AG04450 (cell line): ENCODE data around the gene KRT86. TPM values are rescaled to one million over a fixed set of nuclear protein-coding genes. Genes with fewer than 3 reads are reported as not detected.

ENCODE experiments used
- CTCF ChIA-PET: fragments of 300-600, 350-600 bp; formaldehyde crosslinking; extraction: SDS; loops from one replicate; lab custom pipeline; 2022; ENCODE audit warnings: antibody characterized with exemption, inconsistent platforms; lab: Charles Lee
- POLR2A ChIA-PET: fragments of 350-600 bp; formaldehyde crosslinking; extraction: SDS; loops from one replicate; lab custom pipeline; 2021; ENCODE audit warnings: antibody characterized with exemption, inconsistent platforms; lab: Yijun Ruan, JAX
- DNase-seq: peaks from one replicate; pipeline ENCODE4 v3.0.0-alpha.2; 2011; ENCODE audit warnings: low read depth, low spot score
- H3K27ac ChIP-seq: one replicate; pipeline ENCODE4 v1.5.1; 2012; ENCODE audit warnings: low read depth, low read length, control low read depth
- H3K27me3 ChIP-seq: one replicate; pipeline ENCODE4 v1.6.0; 2012; ENCODE audit warnings: low read length; ENCODE audit not compliant: control insufficient read depth, insufficient read depth
- H3K4me3 ChIP-seq: 2 replicates; pipeline ENCODE4 v1.5.1; 2011; ENCODE audit warnings: mild to moderate bottlenecking, low read depth, low read length, control low read depth
- H3K9me3 ChIP-seq: 2 replicates; pipeline ENCODE4 v1.5.1; 2012; ENCODE audit warnings: low read length; ENCODE audit not compliant: control insufficient read depth, insufficient read depth
- CTCF ChIP-seq: IDR thresholded peaks from 2 replicates; pipeline ENCODE4 v1.5.1; 2011; ENCODE audit warnings: low read depth, low read length, control low read depth, inconsistent platforms
- polyA plus RNA-seq: library from polyadenylated mRNA; depleted of rRNA; stranded (reverse); fragments of >200 nt; gene quantifications from 2 replicates; pipeline ENCODE4 v1.2.3, GENCODE V29; 2011

KRT86 gene
- polyA plus RNA-seq, 1 experiment = 0.04 TPM

DNA sequence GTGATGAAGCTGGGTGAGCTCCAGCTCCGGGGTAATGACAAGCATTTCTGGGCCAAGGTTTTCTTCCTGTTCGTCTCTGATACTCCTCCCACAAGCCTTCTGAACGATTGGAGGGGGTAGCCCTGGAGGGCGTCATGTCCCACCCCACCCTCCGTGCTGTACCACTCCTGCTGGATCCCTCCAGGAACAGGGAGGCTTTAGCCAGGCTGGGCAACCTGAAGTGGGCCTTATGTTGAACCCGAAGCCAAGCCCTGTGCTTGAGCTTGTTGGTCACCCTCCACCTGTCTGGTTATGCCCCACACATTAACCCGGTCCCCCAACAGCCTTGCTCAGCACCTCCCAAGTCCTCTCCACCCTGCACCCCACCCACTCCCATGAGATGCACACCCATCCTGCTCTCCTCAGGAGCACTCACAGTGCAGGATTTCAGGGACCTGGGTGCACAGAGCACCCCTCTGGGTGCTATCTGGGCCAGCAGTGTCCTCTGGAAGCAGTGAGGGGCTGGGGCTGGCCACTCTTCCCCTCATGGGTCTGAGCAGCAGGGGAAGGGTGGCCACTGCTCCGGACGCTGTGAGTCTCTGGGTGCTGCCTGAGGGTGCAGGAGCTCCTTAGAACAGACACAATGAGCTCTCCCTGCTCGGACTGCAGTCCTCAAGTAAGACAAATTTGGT is 53.5 kb downstream of the KRT86 start:
- POLR2A ChIA-PET = interaction anchor here (1.3 kb wide), 1 partner anchor 16 kb away, joined by 3 read pairs; no protein-coding TSS in a partner anchor
- no peak for DNase-seq
- H3K9me3 ChIP-seq = no peaks in the 10 kb centered on the region
- no peak overlapping the region for H3K27ac ChIP-seq
- CTCF ChIA-PET = interaction anchor here (0.5 to 4.7 kb wide), 35 partner anchors 7 to 652 kb away, joined by 3 to 103 read pairs (median 5); no protein-coding TSS in a partner anchor
- peaks cover 31% of the 10 kb centered on the region for H3K27me3 ChIP-seq
- no peak overlapping the region for H3K4me3 ChIP-seq
- TF ChIP-seq CTCF = no peak

- H3K27me3 ChIP-seq = peaks cover 29% of the 10 kb centered on the region
- H3K27ac ChIP-seq = no peak overlapping the region
- peaks cover 4% of the 10 kb centered on the region for H3K9me3 ChIP-seq
- DNase-seq = no peak
- CTCF ChIA-PET = interaction anchor here (1.0 to 3.8 kb wide), 5 partner anchors 41 to 549 kb away, joined by 3 to 14 read pairs (median 5); no protein-coding TSS in a partner anchor
- no peak overlapping the region for H3K4me3 ChIP-seq
- TF ChIP-seq CTCF = no peak
- POLR2A ChIA-PET = no interaction called here
Observed at GRCh38 chr12:52331039-52331438, 56.6 kb downstream of the KRT86 start.

GRCh38 chr12:52331833-52332232 is 57.4 kb downstream of the KRT86 start:
- CTCF ChIA-PET = interaction anchor here (1.1 to 3.8 kb wide), 3 partner anchors 40 to 175 kb away, joined by 3 to 14 read pairs (median 5); no protein-coding TSS in a partner anchor
- TF ChIP-seq CTCF = no peak
- Histone ChIP-seq H3K9me3 (peaks cover 4% of the 10 kb centered on the region), H3K4me3 (no peak overlapping the region), H3K27ac (no peak overlapping the region), H3K27me3 (peaks cover 29% of the 10 kb centered on the region)
- POLR2A ChIA-PET = no interaction called here
- DNase-seq = no peak

DNA sequence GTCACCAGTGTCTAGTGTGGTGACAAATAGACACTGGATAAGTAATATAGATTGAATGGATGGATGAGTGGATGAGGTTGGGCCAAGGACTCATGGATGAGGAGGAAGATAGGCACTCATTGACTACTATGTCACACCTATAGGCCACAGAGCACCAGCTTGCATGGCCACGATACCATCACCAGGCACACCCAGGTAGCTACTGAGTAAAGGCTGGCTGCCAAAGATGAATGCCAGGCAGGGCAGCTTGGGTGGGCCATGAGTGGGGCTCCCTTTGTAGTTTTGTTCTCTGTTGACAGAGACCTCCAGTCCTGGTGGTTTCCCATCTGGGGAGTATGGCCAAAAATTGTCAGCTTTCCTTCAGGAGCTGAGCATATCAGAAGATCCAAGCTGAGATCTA is 57.9 kb downstream of the KRT86 start:
- peaks cover 29% of the 10 kb centered on the region for H3K27me3 ChIP-seq
- no peak overlapping the region for H3K27ac ChIP-seq
- peaks cover 4% of the 10 kb centered on the region for H3K9me3 ChIP-seq
- ChIA-PET CTCF (interaction anchor here (1.1 to 3.8 kb wide), 2 partner anchors 40 to 175 kb away, joined by 3 to 14 read pairs; no protein-coding TSS in a partner anchor), POLR2A (no interaction called here)
- no peak overlapping the region for H3K4me3 ChIP-seq
- DNase-seq = no peak
- no peak for TF ChIP-seq CTCF

DNA sequence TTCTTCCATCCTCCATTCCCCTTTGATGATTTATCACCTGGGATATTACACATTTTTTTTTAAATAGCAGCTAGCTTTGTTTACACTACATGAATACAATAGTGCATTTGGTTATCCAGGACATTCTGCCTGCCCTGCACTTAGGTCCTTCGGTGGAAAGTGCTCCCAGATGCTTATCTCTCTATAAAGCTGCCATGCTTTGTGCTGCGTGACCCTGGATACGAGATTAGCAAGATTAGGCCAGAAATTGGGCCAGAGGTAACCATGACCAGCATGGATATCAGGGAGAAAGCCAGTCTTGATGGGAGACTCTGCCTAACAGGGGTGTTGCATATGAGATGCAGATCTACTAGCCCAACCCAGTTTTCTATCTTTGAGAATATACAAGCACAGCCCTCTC is 58.9 kb downstream of the KRT86 start:
- TF ChIP-seq CTCF = no peak
- Histone ChIP-seq H3K27ac (no peak overlapping the region), H3K9me3 (peaks cover 4% of the 10 kb centered on the region), H3K27me3 (peaks cover 33% of the 10 kb centered on the region), H3K4me3 (no peak overlapping the region)
- POLR2A ChIA-PET = no interaction called here
- DNase-seq = no peak
- CTCF ChIA-PET = interaction anchor here (1.2 to 3.8 kb wide), 2 partner anchors 54 to 176 kb away, joined by 4 to 14 read pairs; no protein-coding TSS in a partner anchor
